Neural progenitor cell (in vitro differentiated cells): ENCODE measurements around the gene UBE2Q2.
"Not testable (repeated sequence)": the region's sequence is repeated elsewhere in the genome, so short reads cannot be mapped to it uniquely, and the experiment has no call there.

Source experiments
- CTCF ChIP-seq: fragments of 200-600 bp; sonication (generic); IDR thresholded peaks from 2 replicates; pipeline ENCODE4 v1.5.1; 2017; ENCODE audit warnings: antibody characterized with exemption, mild to moderate bottlenecking
- EZH2 ChIP-seq: fragments of 200-600 bp; sonication (generic); IDR thresholded peaks from 2 replicates; pipeline ENCODE4 v1.6.1; 2017; ENCODE audit warnings: antibody characterized with exemption, mild to moderate bottlenecking, moderate library complexity
- EZH2phosphoT487 ChIP-seq: fragments of 200-600 bp; sonication (generic); IDR thresholded peaks from 2 replicates; pipeline ENCODE4 v1.6.1; 2017; ENCODE audit warnings: antibody characterized with exemption

- TF ChIP-seq CTCF, EZH2phosphoT487, EZH2: not testable (repeated sequence)
Measured at GRCh38 chr15:75866045-75866444, 22.8 kb downstream of the UBE2Q2 start.
